ENCODE results near the gene THY1.
A peak's percentile ranks its signal among the peaks of the same experiment; 100 is the strongest.

THY1 gene

GRCh38 chr11:119381181-119381988 is 41.6 kb downstream of the THY1 start, which contains the start of gene USP2:
USP2 (minus strand) TSS chr11:119381690; CDS start chr11:119373480, 8,210 bp downstream.
- peak; percentile 98 for DNase-seq

- DNase-seq, result no peak
These were observed 42.2 kb downstream of the THY1 start for GRCh38 chr11:119380827-119381180.

GRCh38 chr11:119380160-119380826 is 42.7 kb downstream of the THY1 start:
- DNase-seq, result no peak

GRCh38 chr11:119378851-119379465 is 44.0 kb downstream of the THY1 start:
- DNase-seq, result peak; percentile 46

- DNase-seq, result peak; percentile 26
These were observed 44.9 kb downstream of the THY1 start for GRCh38 chr11:119377961-119378667.

GRCh38 chr11:119377112-119377901 is 45.7 kb downstream of the THY1 start:
- DNase-seq, result peak; percentile 30

GRCh38 chr11:119376197-119376847 is 46.6 kb downstream of the THY1 start:
- peak; percentile 82 for DNase-seq

- DNase-seq, result peak; percentile 80
These were observed 47.4 kb downstream of the THY1 start for GRCh38 chr11:119375337-119376196.

GRCh38 chr11:119374632-119375336 is 48.2 kb downstream of the THY1 start:
- DNase-seq, result peak; percentile 70

- DNase-seq, result peak; percentile 87
These were observed 48.9 kb downstream of the THY1 start for GRCh38 chr11:119373921-119374631.

GRCh38 chr11:119373059-119373920 is 49.7 kb downstream of the THY1 start:
- peak; percentile 29 for DNase-seq

- DNase-seq, result no peak
These were observed 50.5 kb downstream of the THY1 start for GRCh38 chr11:119372260-119373058.

- peak; percentile 54 for DNase-seq
These were observed 51.2 kb downstream of the THY1 start for GRCh38 chr11:119371778-119372182.

- DNase-seq, result no peak
These were observed 51.8 kb downstream of the THY1 start for GRCh38 chr11:119371067-119371601.

- peak; percentile 48 for DNase-seq
These were observed 52.4 kb downstream of the THY1 start for GRCh38 chr11:119370486-119371046.

GRCh38 chr11:119369132-119369925 is 53.6 kb downstream of the THY1 start:
- DNase-seq, result no peak

Measured in femur (tissue), 1 donor.